H1 (cell line): ENCODE results near the gene ST8SIA5. TPM values are rescaled to one million over a fixed set of nuclear protein-coding genes. Genes with fewer than 3 reads are reported as not detected.

Experiments
- EP300 ChIP-seq, 2 experiments: IDR thresholded peaks; 1 replicate in 1 of 2; 2 replicates in 1 of 2; pipeline ENCODE4 v1.6.1; 2011 to 2012; ENCODE audit warnings: low read depth in 2 of 2, low read length in 2 of 2, mild to moderate bottlenecking in 2 of 2, borderline replicate concordance in 1 of 2, inconsistent platforms in 1 of 2, moderate library complexity in 1 of 2
- GTF2F1 ChIP-seq: IDR thresholded peaks from 2 replicates; pipeline ENCODE4 v1.6.1; 2012; ENCODE audit warnings: low read depth, low read length, improper control_type of control experiment, borderline replicate concordance
- POLR2AphosphoS5 ChIP-seq: IDR thresholded peaks from 2 replicates; pipeline ENCODE4 v1.6.1; 2011; ENCODE audit warnings: low read depth, low read length
- polyA plus RNA-seq, 7 experiments: library from polyadenylated mRNA; depleted of rRNA in 3 of 7; stranded (reverse) in 5 of 7; unstranded in 2 of 7; fragments of >200 nt in 5 of 7; fragments of 200-250 nt in 2 of 7; gene quantifications; 1 replicate in 5 of 7; 2 replicates in 1 of 7; 4 replicates in 1 of 7; pipeline versions ENCODE4 v1.2.1 to v1.2.3, GENCODE V29; 2011 to 2013; ENCODE audit warnings: missing spikeins in 2 of 7, mixed read lengths in 2 of 7
- total RNA-seq: library from RNA; stranded (reverse); fragmentation: NEBNext Ultra II Directional; extraction: Animal tissue kit (Norgen Biotek cat#: 25700); gene quantifications from 2 replicates; pipeline ENCODE4 v1.2.1, GENCODE V29; 2021

Gene ST8SIA5
- total and polyA plus RNA-seq, 2 of the 8 experiments (the other 6 are each of a cell fraction or from before 2014, with no cell fraction given): 2.4 to 6.3 TPM

- no peak for TF ChIP-seq POLR2AphosphoS5
- TF ChIP-seq EP300 (IDR thresholded peaks at IDR 0.05; ENCODE audit: borderline replicate concordance in 1 of 2, low read depth in 2 of 2, low read length in 2 of 2): no peak
- TF ChIP-seq GTF2F1: no peak
Measured at GRCh38 chr18:46621111-46621766, 135.6 kb downstream of the ST8SIA5 start (continued).
